GM12878 (cell line): ENCODE data around the gene MTX1. TPM values are rescaled to one million over a fixed set of nuclear protein-coding genes. Genes with fewer than 3 reads are reported as not detected.

Experiments used
- BRCA1 ChIP-seq: IDR thresholded peaks from 2 replicates; pipeline ENCODE4 v1.6.1; 2011; ENCODE audit warnings: low read depth, low read length, improper control_type of control experiment
- CEBPZ ChIP-seq: fragments of 150-350 bp; IDR thresholded peaks from 2 replicates; pipeline ENCODE4 v1.6.1; 2016; ENCODE audit warnings: low read depth, low read length
- CREB1 ChIP-seq: IDR thresholded peaks from 2 replicates; pipeline ENCODE4 v1.6.1; 2012; ENCODE audit warnings: low read depth, mild to moderate bottlenecking, inconsistent platforms
- E2F4 ChIP-seq: IDR thresholded peaks from 2 replicates; pipeline ENCODE4 v1.6.1; 2012; ENCODE audit warnings: low read depth, low read length, improper control_type of control experiment
- HDAC6 ChIP-seq: fragments of 200-600 bp; sonication (generic); IDR thresholded peaks from one replicate; pipeline ENCODE4 v1.8.0; 2017; ENCODE audit warnings: antibody characterized with exemption; ENCODE audit not compliant: unreplicated experiment
- KDM1A ChIP-seq: fragments of 200-600 bp; sonication (generic); IDR thresholded peaks from 2 replicates; pipeline ENCODE4 v1.6.1; 2016; ENCODE audit warnings: borderline replicate concordance
- MLLT1 ChIP-seq: fragments of 450-650 bp; IDR thresholded peaks from 2 replicates; pipeline ENCODE4 v1.6.1; 2016; ENCODE audit warnings: mild to moderate bottlenecking
- NFXL1 ChIP-seq: fragments of 450-650 bp; IDR thresholded peaks from 2 replicates; pipeline ENCODE4 v1.6.1; 2017; ENCODE audit warnings: antibody characterized with exemption, mild to moderate bottlenecking, borderline replicate concordance
- PAX5 ChIP-seq: IDR thresholded peaks from 2 replicates; pipeline ENCODE4 v1.6.1; 2011; ENCODE audit warnings: low read depth, low read length, borderline replicate concordance
- POU2F2 ChIP-seq: IDR thresholded peaks from 3 replicates; pipeline ENCODE4 v1.6.1; 2011; ENCODE audit warnings: low read depth, mild to moderate bottlenecking, low read length, borderline replicate concordance
- SKIL ChIP-seq: fragments of 450-650 bp; IDR thresholded peaks from 2 replicates; pipeline ENCODE4 v1.6.1; 2017; ENCODE audit warnings: mild to moderate bottlenecking, low read depth, inconsistent platforms; ENCODE audit not compliant: poor library complexity, severe bottlenecking
- SMARCA5 ChIP-seq: fragments of 450-650 bp; IDR thresholded peaks from 2 replicates; pipeline ENCODE4 v1.6.1; 2017; ENCODE audit warnings: mild to moderate bottlenecking
- TCF12 ChIP-seq: IDR thresholded peaks from 2 replicates; pipeline ENCODE4 v1.6.1; 2011; ENCODE audit warnings: low read depth, mild to moderate bottlenecking, low read length
- TCF3 ChIP-seq: IDR thresholded peaks from 2 replicates; pipeline ENCODE4 v1.6.1; 2012; ENCODE audit warnings: low read depth, mild to moderate bottlenecking, low read length, borderline replicate concordance; ENCODE audit not compliant: insufficient read depth
- YY1 ChIP-seq: IDR thresholded peaks from 2 replicates; pipeline ENCODE4 v1.6.1; 2011; ENCODE audit warnings: low read depth, mild to moderate bottlenecking, low read length
- ZBTB33 ChIP-seq: fragments of 450-650 bp; IDR thresholded peaks from 2 replicates; pipeline ENCODE4 v1.6.1; 2017; ENCODE audit warnings: mild to moderate bottlenecking
- ZNF274 ChIP-seq: IDR thresholded peaks from one replicate; pipeline ENCODE4 v1.8.0; 2011; ENCODE audit not compliant: insufficient read length, insufficient read depth
- ZNF384 ChIP-seq: IDR thresholded peaks from 2 replicates; pipeline ENCODE4 v1.6.1; 2012; ENCODE audit warnings: low read depth, mild to moderate bottlenecking, low read length, improper control_type of control experiment, borderline replicate concordance
- ZNF622 ChIP-seq: fragments of 450-650 bp; IDR thresholded peaks from 2 replicates; pipeline ENCODE4 v1.6.1; 2017; ENCODE audit warnings: mild to moderate bottlenecking, inconsistent platforms
- ZSCAN29 ChIP-seq: fragments of 450-650 bp; IDR thresholded peaks from 2 replicates; pipeline ENCODE4 v1.6.1; 2017; ENCODE audit warnings: mild to moderate bottlenecking, moderate library complexity
- polyA plus RNA-seq, 11 experiments: library from polyadenylated mRNA; depleted of rRNA in 4 of 11; unstranded in 6 of 11; stranded (reverse) in 5 of 11; fragments of >200 nt; fragmentation: Nextera tagmentation in 4 of 11; fragmentation: Illumina TruSeq in 1 of 11; extraction: Ambion mirVana in 4 of 11; extraction: Trizol in 1 of 11; gene quantifications; 1 replicate in 1 of 11; 2 replicates in 10 of 11; pipeline versions ENCODE4 v1.2.1 to v1.2.3, GENCODE V29; 2011 to 2016; ENCODE audit warnings: inconsistent platforms in 2 of 11, missing spikeins in 2 of 11, low read depth in 1 of 11
- total RNA-seq, 4 experiments: library from RNA; depleted of rRNA in 3 of 4; stranded (reverse); fragments of >200 nt in 3 of 4; fragmentation: Illumina TruSeq in 1 of 4; extraction: Trizol in 1 of 4; gene quantifications; 2 replicates each; pipeline versions ENCODE4 v1.2.1 to v1.2.3, GENCODE V29; 2013 to 2021

MTX1 gene
- total and polyA plus RNA-seq, 10 of the 15 experiments (the other 5 are each of a cell fraction or from before 2014, with no cell fraction given), result 15.8 to 92.0 (median 49.1) TPM

- TF ChIP-seq SKIL (peak; percentile 21), E2F4 (no peak), NFXL1 (no peak), TCF12 (peak; percentile 60; the same call in 1 of the 2 replicates), ZBTB33 (no peak), ZNF622 (no peak), CEBPZ (no peak), SMARCA5 (peak; percentile 44; the same call in 1 of the 2 replicates), MLLT1 (0 out of 2 replicates have a peak, but pooled peaks have one; percentile 41), PAX5 (0 out of 2 replicates have a peak, but pooled peaks have one; percentile 46), POU2F2 (no peak), BRCA1 (no peak), ZNF274 (no peak), CREB1 (no peak), KDM1A (no peak), YY1 (peak; percentile 83), ZSCAN29 (no peak), TCF3 (0 out of 2 replicates have a peak, but pooled peaks have one; percentile 47), ZNF384 (no peak), HDAC6 (no peak)
These were observed 1.3 kb upstream of the MTX1 start (continued) for GRCh38 chr1:155206891-155207805.
